ENCODE measurements around the gene DLG5. TPM values are rescaled to one million over a fixed set of nuclear protein-coding genes. Genes with fewer than 3 reads are reported as not detected.

DLG5 gene
- total and polyA plus RNA-seq, 9 of the 15 experiments (the other 6 are each of a cell fraction or from before 2014, with no cell fraction given): 1.4 to 26.8 (median 11.2) TPM

DNA sequence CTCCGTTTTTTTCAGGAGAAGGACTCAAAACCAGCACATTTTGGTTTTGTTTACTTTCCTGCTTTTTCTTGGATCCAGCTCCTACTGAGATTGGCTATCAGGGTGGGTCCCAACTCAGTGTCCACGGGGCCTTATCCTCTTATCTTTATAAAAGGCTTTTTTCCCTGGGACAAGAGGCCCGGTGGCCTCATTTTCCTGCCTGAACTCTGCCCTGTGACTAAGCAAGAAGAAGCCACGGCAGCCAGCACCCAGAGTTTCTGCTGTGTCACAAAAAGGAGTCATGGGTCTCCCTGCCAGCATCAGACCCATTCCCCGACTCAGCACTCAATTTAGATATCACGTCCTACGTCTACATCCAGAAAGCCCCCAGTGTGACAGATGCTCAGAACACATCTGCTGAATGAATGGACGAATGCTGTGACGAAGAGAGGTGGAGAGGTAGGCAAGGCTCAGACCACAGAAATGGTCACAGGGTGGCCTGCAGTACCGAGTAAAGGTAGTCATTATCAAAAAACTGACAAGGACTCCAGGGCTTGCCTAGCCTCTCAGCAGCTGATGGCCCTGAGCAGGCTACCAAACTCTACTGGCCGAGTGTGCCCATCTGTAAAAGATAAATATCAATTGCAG, 16.7 kb downstream of the DLG5 start (continued):
- TF ChIP-seq RCOR1 (IDR thresholded peaks at IDR 0.05; ENCODE audit: borderline replicate concordance in 1 of 2, low read depth in 2 of 2, low read length in 2 of 2) (peak in 1 of 2 experiments; percentile 95; a peak in 3 of 4 replicates), BACH1 (tag; IDR thresholded peaks at IDR 0.05) (peak; percentile 99), MYNN (IDR thresholded peaks at IDR 0.05) (peak; percentile 49; the same call in 1 of the 2 replicates), MYNN (CRISPR knock-in tag; IDR thresholded peaks at IDR 0.05) (no peak), FOXA1 (IDR thresholded peaks at IDR 0.05; ENCODE audit: borderline replicate concordance) (no peak), LEF1 (IDR thresholded peaks at IDR 0.05) (peak; percentile 60), ZSCAN29 (IDR thresholded peaks at IDR 0.05) (no peak), SMC3 (conservative IDR thresholded peaks at IDR 0.05; ENCODE audit: insufficient read depth, low read depth, low read length) (no peak), TOE1 (IDR thresholded peaks at IDR 0.05; ENCODE audit: borderline replicate concordance) (peak; percentile 67; the same call in 1 of the 2 replicates), TOE1 (CRISPR knock-in tag; IDR thresholded peaks at IDR 0.05; ENCODE audit: borderline replicate concordance, low read depth) (no peak), ZKSCAN8 (CRISPR knock-in tag; IDR thresholded peaks at IDR 0.05) (no peak), ZNF232 (CRISPR knock-in tag; IDR thresholded peaks at IDR 0.05) (no peak), E2F6 (IDR thresholded peaks at IDR 0.05; ENCODE audit: borderline replicate concordance in 1 of 2, extremely low read depth in 1 of 2, insufficient read depth in 1 of 2, insufficient read length in 1 of 2, low read depth in 1 of 2, low read length in 1 of 2, poor library complexity in 1 of 2, severe bottlenecking in 1 of 2) (no peak), HIVEP1 (CRISPR knock-in tag; IDR thresholded peaks at IDR 0.05) (no peak), ZNF121 (CRISPR knock-in tag; conservative IDR thresholded peaks at IDR 0.05) (no peak), NEUROD1 (IDR thresholded peaks at IDR 0.05; ENCODE audit: borderline replicate concordance, low read depth, low read length, partially characterized antibody) (peak; percentile 49), XRCC5 (IDR thresholded peaks at IDR 0.05; ENCODE audit: low read depth, low read length) (0 out of 2 replicates have a peak, but pooled peaks have one; percentile 21), POLR2H (tag; IDR thresholded peaks at IDR 0.05; ENCODE audit: low read depth) (no peak), TCF3 (CRISPR knock-in tag; IDR thresholded peaks at IDR 0.05) (peak; percentile 42), TAF1 (IDR thresholded peaks at IDR 0.05; ENCODE audit: control insufficient read depth, extremely low read depth, insufficient read depth, low read length, severe bottlenecking) (no peak), GATAD2A (IDR thresholded peaks at IDR 0.05) (peak; percentile 97), PML (IDR thresholded peaks at IDR 0.05; ENCODE audit: low read length) (0 out of 2 replicates have a peak, but pooled peaks have one; percentile 44), SAFB (IDR thresholded peaks at IDR 0.05; ENCODE audit: borderline replicate concordance, low read depth, low read length) (no peak)
- TF ChIP-seq, protein P1, sequence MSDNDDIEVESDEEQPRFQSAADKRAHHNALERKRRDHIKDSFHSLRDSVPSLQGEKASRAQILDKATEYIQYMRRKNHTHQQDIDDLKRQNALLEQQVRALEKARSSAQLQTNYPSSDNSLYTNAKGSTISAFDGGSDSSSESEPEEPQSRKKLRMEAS (CRISPR knock-in tag; IDR thresholded peaks at IDR 0.05): no peak
- TF ChIP-seq, protein P2, sequence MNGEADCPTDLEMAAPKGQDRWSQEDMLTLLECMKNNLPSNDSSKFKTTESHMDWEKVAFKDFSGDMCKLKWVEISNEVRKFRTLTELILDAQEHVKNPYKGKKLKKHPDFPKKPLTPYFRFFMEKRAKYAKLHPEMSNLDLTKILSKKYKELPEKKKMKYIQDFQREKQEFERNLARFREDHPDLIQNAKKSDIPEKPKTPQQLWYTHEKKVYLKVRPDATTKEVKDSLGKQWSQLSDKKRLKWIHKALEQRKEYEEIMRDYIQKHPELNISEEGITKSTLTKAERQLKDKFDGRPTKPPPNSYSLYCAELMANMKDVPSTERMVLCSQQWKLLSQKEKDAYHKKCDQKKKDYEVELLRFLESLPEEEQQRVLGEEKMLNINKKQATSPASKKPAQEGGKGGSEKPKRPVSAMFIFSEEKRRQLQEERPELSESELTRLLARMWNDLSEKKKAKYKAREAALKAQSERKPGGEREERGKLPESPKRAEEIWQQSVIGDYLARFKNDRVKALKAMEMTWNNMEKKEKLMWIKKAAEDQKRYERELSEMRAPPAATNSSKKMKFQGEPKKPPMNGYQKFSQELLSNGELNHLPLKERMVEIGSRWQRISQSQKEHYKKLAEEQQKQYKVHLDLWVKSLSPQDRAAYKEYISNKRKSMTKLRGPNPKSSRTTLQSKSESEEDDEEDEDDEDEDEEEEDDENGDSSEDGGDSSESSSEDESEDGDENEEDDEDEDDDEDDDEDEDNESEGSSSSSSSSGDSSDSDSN (IDR thresholded peaks at IDR 0.05; ENCODE audit: borderline replicate concordance in 1 of 2, low read depth in 2 of 2, low read length in 2 of 2): 0 out of 4 replicates have a peak, but pooled peaks of 1 of the 2 experiments have one; percentile 39
